LNCaP clone FGC (cell line): ENCODE results near the gene PIGW.

Experiments used
- DNase-seq: peaks from one replicate; pipeline ENCODE4 v3.0.0-alpha.2; 2011; ENCODE audit warnings: low read depth
- H3K4me3 ChIP-seq: 2 replicates; pipeline ENCODE4 v1.5.1; 2011; ENCODE audit warnings: mild to moderate bottlenecking, low read depth, low read length, control low read depth
- TF ChIP-seq, protein P1 (sequence below): IDR thresholded peaks from 2 replicates; pipeline ENCODE4 v1.5.1; 2012; ENCODE audit warnings: mild to moderate bottlenecking; ENCODE audit not compliant: control insufficient read depth, insufficient read depth; ENCODE audit errors: extremely low read depth

Gene PIGW

DNA sequence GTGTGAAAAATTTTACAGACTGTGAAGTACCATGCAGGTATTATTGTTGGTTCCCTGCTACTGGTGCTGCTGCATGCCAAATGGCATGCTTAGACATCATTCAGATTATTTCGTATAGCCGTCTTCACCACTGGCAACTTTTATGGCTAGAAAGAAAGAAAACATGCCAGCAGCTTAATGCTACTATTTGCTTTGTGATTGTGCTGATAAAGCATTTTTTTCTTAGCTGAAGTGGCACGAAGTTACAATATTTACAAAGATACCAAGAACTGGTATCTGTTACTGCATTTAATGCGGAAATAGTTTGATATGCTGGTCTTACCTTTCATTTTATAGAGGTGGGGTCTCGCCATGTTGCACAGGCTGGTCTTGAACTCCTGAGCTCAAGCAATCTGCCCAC is 40.1 kb upstream of the PIGW start:
- DNase-seq: peak; percentile 35
- H3K4me3 ChIP-seq: no peak overlapping the region
- TF ChIP-seq, protein P1, sequence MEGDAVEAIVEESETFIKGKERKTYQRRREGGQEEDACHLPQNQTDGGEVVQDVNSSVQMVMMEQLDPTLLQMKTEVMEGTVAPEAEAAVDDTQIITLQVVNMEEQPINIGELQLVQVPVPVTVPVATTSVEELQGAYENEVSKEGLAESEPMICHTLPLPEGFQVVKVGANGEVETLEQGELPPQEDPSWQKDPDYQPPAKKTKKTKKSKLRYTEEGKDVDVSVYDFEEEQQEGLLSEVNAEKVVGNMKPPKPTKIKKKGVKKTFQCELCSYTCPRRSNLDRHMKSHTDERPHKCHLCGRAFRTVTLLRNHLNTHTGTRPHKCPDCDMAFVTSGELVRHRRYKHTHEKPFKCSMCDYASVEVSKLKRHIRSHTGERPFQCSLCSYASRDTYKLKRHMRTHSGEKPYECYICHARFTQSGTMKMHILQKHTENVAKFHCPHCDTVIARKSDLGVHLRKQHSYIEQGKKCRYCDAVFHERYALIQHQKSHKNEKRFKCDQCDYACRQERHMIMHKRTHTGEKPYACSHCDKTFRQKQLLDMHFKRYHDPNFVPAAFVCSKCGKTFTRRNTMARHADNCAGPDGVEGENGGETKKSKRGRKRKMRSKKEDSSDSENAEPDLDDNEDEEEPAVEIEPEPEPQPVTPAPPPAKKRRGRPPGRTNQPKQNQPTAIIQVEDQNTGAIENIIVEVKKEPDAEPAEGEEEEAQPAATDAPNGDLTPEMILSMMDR: no peak

DNA sequence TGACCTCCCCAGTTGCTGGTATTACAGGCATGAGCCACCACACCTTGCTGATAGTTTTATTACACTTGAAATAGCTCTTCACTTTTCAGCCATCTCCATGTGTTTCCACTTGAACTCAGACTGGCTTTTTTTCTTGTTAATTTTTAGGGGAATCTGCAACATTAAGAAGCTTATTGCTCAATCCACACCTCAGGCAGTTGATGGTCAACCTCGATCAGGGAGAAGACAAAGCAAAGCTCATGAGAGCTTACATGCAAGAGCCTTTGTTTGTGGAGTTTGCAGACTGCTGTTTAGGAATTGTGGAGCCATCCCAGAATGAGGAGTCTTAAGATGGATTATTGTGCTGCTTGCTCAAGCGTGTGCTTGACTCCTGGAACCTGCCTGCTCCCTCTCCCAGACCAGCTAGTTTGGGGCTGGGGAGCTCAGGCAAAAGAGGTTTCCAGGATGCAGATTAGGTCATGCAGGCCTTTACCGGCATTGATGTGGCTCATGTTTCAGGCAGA is 39.7 kb upstream of the PIGW start:
- H3K4me3 ChIP-seq: no peak overlapping the region
- no peak for DNase-seq
- TF ChIP-seq, protein P1: no peak

DNA sequence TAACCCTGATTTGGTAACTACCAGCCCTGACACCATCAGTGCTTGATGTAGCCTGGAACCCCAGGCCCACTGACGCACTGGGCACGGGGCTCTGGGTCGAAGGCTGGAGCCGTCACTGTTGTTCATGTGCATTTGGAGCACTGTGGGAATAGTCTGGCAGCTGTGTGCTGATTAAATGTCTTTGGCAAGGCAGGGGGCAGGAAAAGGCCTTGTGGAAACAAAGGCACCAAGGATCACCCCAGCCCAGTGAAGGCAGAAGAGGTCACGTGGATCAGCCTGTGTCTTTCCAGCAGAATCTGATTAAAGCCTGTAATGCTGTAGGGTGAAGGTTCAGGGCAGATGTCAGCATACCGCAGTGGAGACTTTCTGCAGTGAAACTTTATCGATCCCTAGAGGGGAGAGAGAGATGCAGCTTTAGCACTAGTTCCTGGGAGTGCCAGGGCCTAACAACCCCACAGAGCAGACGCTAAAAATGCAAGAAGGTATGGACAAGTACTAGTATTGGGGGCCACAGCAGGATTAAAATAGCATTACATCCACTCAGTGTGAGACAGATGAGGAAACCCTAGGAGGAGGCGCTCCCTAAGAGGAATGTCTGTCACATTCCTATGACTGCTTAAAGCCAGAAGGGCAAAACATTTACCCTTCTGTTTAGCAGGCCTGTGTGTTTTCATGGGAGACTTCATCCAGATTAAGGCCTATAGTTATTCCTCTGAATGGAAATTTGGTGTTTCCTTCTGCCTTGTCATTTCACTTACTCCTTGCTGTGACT is 38.6 kb upstream of the PIGW start:
- H3K4me3 ChIP-seq: no peak overlapping the region
- TF ChIP-seq, protein P1: no peak
- no peak for DNase-seq

DNA sequence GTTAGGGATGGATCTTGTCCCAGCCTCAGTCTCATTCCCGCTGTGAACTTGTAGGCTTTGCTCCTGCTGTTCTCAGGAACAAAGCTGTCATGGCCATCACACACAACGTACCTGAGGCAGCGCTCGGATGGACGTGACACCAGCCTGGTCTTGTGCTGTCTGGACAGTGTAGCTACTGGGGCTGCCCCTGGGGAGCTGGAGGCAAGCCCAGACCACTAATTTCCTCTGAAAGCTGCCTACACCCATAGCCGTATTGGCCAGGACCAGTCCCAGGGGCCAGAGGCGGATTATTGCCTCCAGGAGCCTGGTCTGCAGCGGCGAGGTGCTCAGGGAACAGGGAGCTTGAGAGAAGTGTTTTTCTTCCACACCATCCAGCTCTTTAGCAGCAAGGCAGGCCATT is 36.6 kb upstream of the PIGW start:
- no peak overlapping the region for H3K4me3 ChIP-seq
- TF ChIP-seq, protein P1: no peak
- DNase-seq: no peak

DNA sequence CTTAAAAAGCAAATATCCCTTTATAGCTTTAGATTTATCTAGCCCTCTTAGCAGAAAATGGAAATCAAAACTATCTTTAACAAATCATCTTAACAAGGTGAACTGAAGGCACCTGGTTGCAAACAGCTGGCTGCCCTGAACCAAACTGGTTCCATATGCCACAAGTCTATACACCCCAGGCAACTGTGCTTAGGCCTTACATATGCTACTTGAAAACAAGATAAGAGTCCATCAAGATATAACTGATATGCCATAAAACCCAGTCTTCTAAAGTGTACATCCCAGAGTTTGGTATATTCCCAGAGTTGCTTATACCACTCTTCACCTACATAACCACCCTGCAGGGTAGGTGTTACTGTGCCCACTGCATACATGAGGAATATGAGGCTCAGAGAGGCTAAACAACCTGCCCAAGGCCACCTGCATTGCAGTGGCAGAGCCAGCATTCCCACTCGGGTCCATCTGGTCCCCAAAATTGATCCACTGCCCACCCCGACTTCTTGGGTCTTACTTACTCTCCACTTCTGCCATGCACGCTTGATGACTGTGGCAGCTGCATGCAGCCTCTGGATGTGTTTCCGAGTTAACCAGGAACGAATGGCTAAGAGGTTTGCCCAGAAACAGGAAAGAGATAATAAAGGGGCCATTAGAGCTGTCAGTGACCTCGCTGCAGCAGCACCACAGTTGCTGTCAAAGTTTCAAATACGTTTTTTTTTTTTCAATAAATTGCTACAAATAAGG is 36.1 kb upstream of the PIGW start:
- H3K4me3 ChIP-seq: no peak overlapping the region
- TF ChIP-seq, protein P1: no peak
- no peak for DNase-seq

DNA sequence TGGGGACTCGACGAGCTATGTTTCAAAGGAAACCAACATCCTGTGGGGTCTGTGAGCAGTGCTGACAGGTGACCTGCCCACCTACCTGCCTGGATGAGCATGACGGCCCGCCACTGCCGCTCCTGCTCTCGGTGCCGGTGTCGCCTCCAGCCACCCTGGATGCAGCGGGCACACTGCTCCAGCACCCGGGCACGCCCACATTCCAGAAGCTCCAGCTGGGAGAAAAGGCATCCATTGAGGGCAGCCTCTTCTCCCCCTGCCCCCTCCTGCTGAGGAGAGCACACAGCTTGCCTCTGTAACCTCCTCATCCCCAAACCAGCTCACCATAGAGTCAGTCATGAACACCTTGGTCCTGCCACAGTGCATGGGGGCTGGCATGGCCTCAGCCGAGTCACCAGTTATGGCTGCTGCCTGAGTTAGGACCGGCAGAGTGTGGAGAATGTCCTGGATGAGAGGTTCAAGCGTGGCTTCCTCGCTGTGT is 34.0 kb upstream of the PIGW start:
- no peak overlapping the region for H3K4me3 ChIP-seq
- TF ChIP-seq, protein P1: no peak
- no peak for DNase-seq
